Memory B cell (primary cell): Measurements from ENCODE around the gene MRPL49.

Experiments used
- ATAC-seq: fragments of 150-1000 bp; cut with Tn5 transposase; 2 replicates; pipeline ENCODE4 v1.10.0; 2021; ENCODE audit warnings: low read depth, mild to moderate bottlenecking, moderate library complexity
- DNase-seq, 2 donors: peaks; one replicate each; pipeline ENCODE4 v3.0.0; 2022; ENCODE audit warnings: low spot score in 2 of 2
- H3K27ac Mint-ChIP-seq: one replicate; pipeline ENCODE4 v1.8.0; 2022; ENCODE audit warnings: mild to moderate bottlenecking, moderate library complexity, mixed read lengths
- H3K27me3 Mint-ChIP-seq: one replicate; pipeline ENCODE4 v1.8.0; 2022; ENCODE audit warnings: mixed read lengths
- H3K36me3 Mint-ChIP-seq: one replicate; pipeline ENCODE4 v1.8.0; 2022; ENCODE audit warnings: mild to moderate bottlenecking, mixed read lengths
- H3K4me1 Mint-ChIP-seq: one replicate; pipeline ENCODE4 v1.8.0; 2022; ENCODE audit warnings: mixed read lengths
- H3K4me3 Mint-ChIP-seq: one replicate; pipeline ENCODE4 v1.8.0; 2022; ENCODE audit warnings: mild to moderate bottlenecking, moderate library complexity, mixed read lengths
- H3K9me3 Mint-ChIP-seq: one replicate; pipeline ENCODE4 v1.8.0; 2022; ENCODE audit warnings: mixed read lengths

The MRPL49 gene

GRCh38 chr11:65110354-65110861 is 11.7 kb upstream of the MRPL49 start:
- Mint-ChIP-seq H3K9me3 (no peaks in the 10 kb centered on the region), H3K27ac (peak overlapping the region; percentile 55), H3K4me1 (peaks cover 22% of the 10 kb centered on the region), H3K36me3 (peaks cover 3% of the 10 kb centered on the region), H3K4me3 (no peak overlapping the region), H3K27me3 (no peaks in the 10 kb centered on the region)
- peak; percentile 100 for DNase-seq
- peak; percentile 49 for ATAC-seq

DNA sequence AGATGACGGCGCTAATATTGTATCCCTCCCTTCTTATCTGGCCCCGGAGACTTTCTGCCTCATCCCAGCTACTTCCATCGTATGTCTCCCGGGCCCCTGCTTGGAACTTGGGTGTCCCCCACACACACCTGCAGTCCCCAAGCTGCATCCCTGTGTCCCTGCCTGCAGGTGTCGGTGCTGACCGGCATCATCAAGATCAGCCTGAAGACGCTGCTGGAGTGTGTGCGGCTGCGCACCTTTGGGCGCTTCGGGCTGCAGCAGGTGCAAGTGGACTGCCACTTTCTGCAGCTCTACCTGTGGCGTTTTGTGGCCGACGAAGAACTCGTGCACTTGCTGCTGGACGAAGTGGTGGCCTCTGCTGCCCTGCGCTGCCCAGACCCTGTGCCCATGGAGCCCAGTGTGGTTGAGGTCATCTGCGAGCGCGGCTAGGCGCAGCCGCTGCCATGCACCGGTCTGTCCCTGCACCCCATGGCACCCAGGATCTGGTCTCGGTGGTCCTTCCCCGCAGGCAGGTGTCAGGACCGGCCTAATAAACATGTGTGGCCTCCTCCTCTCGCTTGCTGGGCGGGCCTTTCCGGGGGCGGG is 10.9 kb upstream of the MRPL49 start:
- ATAC-seq (no peak), DNase-seq (no peak)
- no peaks in the 10 kb centered on the region for H3K9me3 Mint-ChIP-seq
- H3K36me3 Mint-ChIP-seq, result no peaks in the 10 kb centered on the region
- H3K4me1 Mint-ChIP-seq, result peaks cover 23% of the 10 kb centered on the region
- H3K27ac Mint-ChIP-seq, result peak overlapping the region; percentile 92
- H3K4me3 Mint-ChIP-seq, result peak overlapping the region; percentile 92
- no peaks in the 10 kb centered on the region for H3K27me3 Mint-ChIP-seq

GRCh38 chr11:65111744-65112545 is 10.2 kb upstream of the MRPL49 start, which contains the start of gene TM7SF2:
Gene TM7SF2, plus strand, starts transcription at chr11:65111872. Its CDS starts 144 bp downstream, at chr11:65112016.
- Mint-ChIP-seq H3K27ac (peak within 1 kb of the TSS; percentile 92), H3K4me3 (peak within 1 kb of the TSS; percentile 92), H3K4me1 (peaks cover 23% of the 10 kb centered on the region), H3K27me3 (no peaks in the 10 kb centered on the region), H3K36me3 (no peaks in the 10 kb centered on the region), H3K9me3 (no peaks in the 10 kb centered on the region)
- peak; percentile 74 for ATAC-seq
- DNase-seq, result peak; percentile 85 to 92

DNA sequence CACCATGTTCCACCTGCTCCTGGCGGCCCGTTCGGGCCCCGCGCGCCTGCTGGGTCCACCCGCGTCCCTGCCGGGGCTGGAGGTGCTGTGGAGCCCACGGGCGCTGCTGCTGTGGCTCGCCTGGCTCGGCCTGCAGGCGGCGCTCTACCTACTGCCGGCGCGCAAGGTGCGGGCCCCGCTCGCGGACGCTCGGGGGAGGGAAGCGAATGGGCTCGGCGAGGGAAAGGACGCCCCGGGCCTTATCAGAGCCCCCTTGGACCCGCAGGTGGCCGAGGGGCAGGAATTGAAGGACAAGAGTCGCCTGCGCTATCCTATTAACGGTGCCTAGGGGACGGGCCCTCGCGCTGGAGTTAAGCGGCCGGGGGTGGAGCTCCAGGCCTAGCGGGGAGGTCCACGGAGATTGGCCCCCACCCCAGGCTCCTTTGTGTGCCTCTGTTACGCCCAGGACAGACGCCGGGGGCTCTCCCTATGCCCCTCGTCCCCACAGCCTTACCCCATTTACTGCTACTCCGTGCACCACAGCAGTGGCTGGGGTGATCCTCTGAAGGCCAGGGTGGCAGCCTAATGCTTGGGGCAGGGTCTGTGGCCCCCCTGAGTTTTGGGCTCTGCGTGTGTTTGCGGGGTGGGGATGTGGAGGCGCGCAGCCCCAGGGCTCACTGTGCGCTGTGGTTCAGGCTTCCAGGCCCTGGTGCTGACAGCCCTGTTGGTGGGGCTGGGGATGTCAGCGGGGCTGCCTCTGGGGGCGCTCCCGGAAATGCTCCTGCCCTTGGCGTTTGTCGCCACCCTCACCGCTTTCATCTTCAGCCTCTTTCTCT is 9.4 kb upstream of the MRPL49 start:
- ATAC-seq (peak; percentile 51), DNase-seq (peak; percentile 76 to 82)
- peak overlapping the region; percentile 92 for H3K27ac Mint-ChIP-seq
- H3K4me1 Mint-ChIP-seq, result peaks cover 23% of the 10 kb centered on the region
- no peaks in the 10 kb centered on the region for H3K9me3 Mint-ChIP-seq
- H3K27me3 Mint-ChIP-seq, result no peaks in the 10 kb centered on the region
- H3K36me3 Mint-ChIP-seq, result peaks cover under 1% of the 10 kb centered on the region
- H3K4me3 Mint-ChIP-seq, result peak overlapping the region; percentile 92

- no peak for ATAC-seq
- Mint-ChIP-seq H3K4me1 (peaks cover 26% of the 10 kb centered on the region), H3K27me3 (no peaks in the 10 kb centered on the region), H3K36me3 (peaks cover 3% of the 10 kb centered on the region), H3K4me3 (peak overlapping the region; percentile 92), H3K27ac (peak overlapping the region; percentile 92), H3K9me3 (no peaks in the 10 kb centered on the region)
- no peak for DNase-seq
Measured at GRCh38 chr11:65113361-65113756, 8.8 kb upstream of the MRPL49 start.

DNA sequence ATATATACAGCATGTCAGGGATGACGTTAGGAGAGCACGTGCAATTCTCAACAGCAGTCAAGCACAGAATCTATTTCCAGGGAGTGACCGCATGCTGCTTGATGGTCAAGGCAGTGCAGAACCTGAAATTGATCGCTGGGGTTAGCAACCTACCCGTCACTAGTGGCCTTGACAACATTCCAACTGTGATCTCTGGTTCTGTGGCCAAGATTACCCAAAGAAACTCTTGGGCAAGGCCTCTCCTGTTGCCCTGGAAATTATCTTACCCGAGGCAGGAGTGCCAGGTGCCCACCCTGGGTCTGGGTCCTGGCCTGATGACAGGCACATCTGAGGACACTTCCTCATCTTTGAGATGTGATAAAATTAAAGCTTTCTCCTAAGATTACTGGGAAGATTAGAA is 8.3 kb upstream of the MRPL49 start:
- H3K4me3 Mint-ChIP-seq, result peak overlapping the region; percentile 5
- peaks cover 26% of the 10 kb centered on the region for H3K4me1 Mint-ChIP-seq
- ATAC-seq (no peak), DNase-seq (no peak)
- H3K9me3 Mint-ChIP-seq, result no peaks in the 10 kb centered on the region
- H3K36me3 Mint-ChIP-seq, result peaks cover 8% of the 10 kb centered on the region
- H3K27ac Mint-ChIP-seq, result no peak overlapping the region
- H3K27me3 Mint-ChIP-seq, result no peaks in the 10 kb centered on the region

DNA sequence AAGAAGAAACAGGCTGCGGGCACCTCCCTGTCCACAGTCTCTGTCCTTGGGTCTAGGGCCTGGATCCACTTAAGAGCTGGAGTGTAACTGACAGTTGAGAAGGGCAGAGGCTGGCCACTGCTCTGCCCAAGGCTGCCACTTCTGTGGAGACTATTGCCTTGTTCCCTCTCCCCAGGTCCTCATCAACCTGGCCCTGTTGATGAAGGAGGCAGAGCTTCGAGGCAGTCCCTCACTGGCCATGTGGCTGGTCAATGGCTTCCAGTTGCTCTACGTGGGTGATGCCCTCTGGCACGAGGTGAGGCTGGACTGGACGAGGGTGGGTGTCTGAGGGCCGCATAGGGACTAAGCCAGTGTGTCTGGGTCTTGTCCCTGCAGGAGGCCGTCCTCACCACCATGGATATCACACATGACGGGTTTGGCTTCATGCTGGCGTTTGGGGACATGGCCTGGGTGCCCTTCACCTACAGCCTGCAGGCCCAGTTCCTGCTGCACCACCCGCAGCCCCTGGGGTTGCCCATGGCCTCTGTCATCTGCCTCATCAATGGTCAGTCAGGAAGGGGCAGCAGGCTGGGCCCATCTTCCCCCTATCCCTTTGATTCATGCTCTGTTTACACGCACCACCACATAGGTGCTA is 7.5 kb upstream of the MRPL49 start:
- peaks cover 8% of the 10 kb centered on the region for H3K36me3 Mint-ChIP-seq
- H3K4me1 Mint-ChIP-seq, result peaks cover 26% of the 10 kb centered on the region
- ATAC-seq, result no peak
- H3K4me3 Mint-ChIP-seq, result no peak overlapping the region
- H3K9me3 Mint-ChIP-seq, result no peaks in the 10 kb centered on the region
- H3K27ac Mint-ChIP-seq, result no peak overlapping the region
- no peak for DNase-seq
- no peaks in the 10 kb centered on the region for H3K27me3 Mint-ChIP-seq

GRCh38 chr11:65115361-65116082 is 6.6 kb upstream of the MRPL49 start:
- Mint-ChIP-seq H3K9me3 (no peaks in the 10 kb centered on the region), H3K27ac (no peak overlapping the region), H3K4me1 (peaks cover 20% of the 10 kb centered on the region), H3K27me3 (no peaks in the 10 kb centered on the region), H3K4me3 (peak overlapping the region; percentile 47), H3K36me3 (peaks cover 10% of the 10 kb centered on the region)
- DNase-seq, result no peak
- no peak for ATAC-seq

DNA sequence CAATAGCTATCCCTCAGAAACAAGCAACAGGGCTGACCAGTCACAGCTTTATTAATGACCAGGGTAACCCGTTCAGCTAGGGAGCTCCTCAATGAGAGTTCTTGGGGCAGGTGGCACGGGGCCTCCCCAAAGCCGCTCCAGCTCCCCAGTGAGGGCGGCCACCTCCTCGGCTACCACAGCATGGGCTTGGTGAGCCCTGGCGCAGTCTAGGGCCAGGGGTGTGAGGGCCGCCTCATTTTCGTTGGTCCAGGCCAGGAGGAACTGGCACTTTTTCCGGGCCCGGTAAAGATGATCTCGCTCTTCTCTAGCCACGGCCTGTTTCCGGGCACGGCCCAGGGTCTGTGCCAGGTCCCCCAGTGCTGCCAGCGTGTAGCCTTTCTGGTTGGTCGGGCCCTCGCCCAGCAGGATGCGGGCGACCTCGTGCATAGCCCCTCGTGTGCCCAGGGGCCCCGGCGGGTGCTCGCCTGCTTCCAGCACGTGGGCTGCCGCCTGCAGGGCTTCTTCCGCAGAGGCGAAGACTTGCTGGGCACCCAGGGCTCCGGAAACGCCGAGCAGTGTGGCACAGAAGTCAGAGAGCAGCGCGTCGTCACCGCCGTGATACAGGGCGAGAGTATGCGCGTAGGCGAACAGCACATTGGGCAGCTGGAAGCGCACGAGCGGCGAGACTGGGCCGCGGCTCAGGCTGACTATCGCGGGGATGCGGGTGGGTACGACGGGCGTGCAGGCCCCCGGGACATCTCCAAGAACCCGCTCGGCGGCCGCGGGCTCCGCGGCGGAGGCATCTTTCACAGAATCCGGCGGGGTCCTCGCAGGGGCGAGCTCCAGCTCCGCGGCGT is 5.5 kb upstream of the MRPL49 start:
- H3K4me1 Mint-ChIP-seq, result peaks cover 23% of the 10 kb centered on the region
- H3K27ac Mint-ChIP-seq, result peak overlapping the region; percentile 95
- H3K4me3 Mint-ChIP-seq, result peak overlapping the region; percentile 88
- ATAC-seq (peak; percentile 2), DNase-seq (peak in 1 of 2 donors; percentile 38)
- peaks cover 15% of the 10 kb centered on the region for H3K36me3 Mint-ChIP-seq
- H3K9me3 Mint-ChIP-seq, result no peaks in the 10 kb centered on the region
- H3K27me3 Mint-ChIP-seq, result no peaks in the 10 kb centered on the region

DNA sequence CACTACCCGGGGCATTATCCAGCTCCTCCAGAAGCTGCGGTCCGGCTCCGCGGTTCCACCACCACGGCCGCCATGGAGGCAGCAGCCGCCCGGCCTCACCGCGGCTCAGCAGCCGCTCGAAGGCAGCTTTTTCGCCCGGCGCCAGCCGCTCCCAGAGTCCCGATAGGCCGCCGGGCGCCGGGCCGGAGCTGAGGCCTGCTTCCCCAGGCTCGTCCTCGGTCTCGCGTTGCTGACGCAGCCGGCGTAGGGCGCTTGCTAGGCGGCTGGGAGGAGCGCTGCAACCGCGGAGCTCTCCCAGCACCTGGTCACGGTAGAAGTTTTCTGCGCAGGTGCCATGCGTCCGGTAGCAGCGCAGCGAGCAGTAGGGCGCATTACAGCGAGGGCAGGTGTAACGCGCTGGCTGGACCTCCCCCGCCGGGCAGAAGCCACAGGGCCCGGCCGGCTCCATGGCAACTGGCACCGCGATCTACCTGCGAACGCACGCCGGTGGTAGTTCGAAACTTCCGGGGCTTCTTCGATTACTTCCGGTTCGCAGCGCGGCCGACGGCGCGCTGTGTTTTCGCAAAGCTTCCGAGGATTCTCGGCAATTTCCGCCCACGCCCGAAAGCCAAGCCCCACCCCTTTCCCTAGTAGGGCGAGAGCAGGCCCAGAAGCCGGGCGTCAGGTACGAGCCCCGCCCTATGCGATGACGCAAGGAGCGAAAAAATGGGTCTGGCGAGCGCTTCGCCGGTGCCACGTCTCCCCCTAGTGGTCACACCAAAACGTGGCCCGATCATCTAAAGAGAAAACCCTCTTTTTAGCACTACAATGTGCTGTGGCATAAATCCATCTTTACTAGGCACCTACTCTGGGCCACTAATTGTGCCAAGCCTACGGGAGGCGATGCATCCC is 4.7 kb upstream of the MRPL49 start, which contains the start of gene ZNHIT2:
TSS of gene ZNHIT2 (minus strand) at position 496 of the 891 bp plus-strand sequence. CDS start at position 448, 48 bp downstream.
- Mint-ChIP-seq H3K27me3 (no peaks in the 10 kb centered on the region), H3K36me3 (peaks cover 20% of the 10 kb centered on the region), H3K4me3 (peak within 1 kb of the TSS; percentile 88), H3K9me3 (no peaks in the 10 kb centered on the region), H3K4me1 (peaks cover 26% of the 10 kb centered on the region), H3K27ac (peak within 1 kb of the TSS; percentile 95)
- ATAC-seq (peak; percentile 67), DNase-seq (peak; percentile 98 to 99)

DNA sequence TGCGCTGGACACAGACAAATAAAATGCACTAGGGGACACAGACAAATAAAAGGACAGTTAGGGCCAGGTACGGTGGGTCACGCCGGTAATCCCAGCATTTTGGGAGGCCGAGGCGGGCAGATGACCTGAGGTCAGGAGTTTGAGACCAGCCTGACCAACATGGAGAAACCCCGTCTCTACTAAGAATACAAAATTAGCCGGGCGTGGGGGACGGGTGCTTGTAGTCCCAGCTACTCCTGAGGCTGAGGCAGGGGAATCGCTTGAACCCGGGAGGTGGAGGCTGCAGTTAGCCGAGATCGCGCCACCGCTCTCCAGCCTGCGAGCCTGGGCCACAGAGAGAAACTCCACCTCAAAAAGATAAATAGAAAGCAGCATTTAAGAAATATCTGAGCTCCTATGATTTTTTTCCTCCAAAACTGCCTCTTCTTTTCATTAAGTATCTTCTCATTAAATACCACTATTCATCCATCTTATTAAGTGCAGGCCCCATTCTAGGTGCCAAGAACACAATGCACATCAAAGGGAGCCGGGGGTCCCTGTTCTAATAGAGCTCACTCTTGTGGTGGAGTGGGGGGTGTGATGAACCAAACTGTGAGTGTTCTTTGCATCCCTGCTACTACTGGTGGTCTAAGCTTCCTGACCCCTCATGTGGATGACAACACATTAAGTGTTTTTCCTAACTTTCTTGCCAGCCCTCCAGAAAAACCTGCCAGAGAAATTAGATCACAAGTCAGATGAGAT is 3.9 kb upstream of the MRPL49 start:
- peaks cover 20% of the 10 kb centered on the region for H3K36me3 Mint-ChIP-seq
- H3K9me3 Mint-ChIP-seq, result no peaks in the 10 kb centered on the region
- DNase-seq (no peak), ATAC-seq (no peak)
- peak overlapping the region; percentile 95 for H3K27ac Mint-ChIP-seq
- H3K4me1 Mint-ChIP-seq, result peaks cover 22% of the 10 kb centered on the region
- H3K27me3 Mint-ChIP-seq, result no peaks in the 10 kb centered on the region
- peak overlapping the region; percentile 88 for H3K4me3 Mint-ChIP-seq
